ENCODE results near the gene MAP3K5.
"Not testable (repeated sequence)": the region's sequence is repeated elsewhere in the genome, so short reads cannot be mapped to it uniquely, and the experiment has no call there.

The MAP3K5 gene

GRCh38 chr6:136598048-136598447 is 194.2 kb downstream of the MAP3K5 start:
- no peak for DNase-seq

GRCh38 chr6:136594671-136595070 is 197.6 kb downstream of the MAP3K5 start:
- DNase-seq: no peak

- peak; percentile 50 for DNase-seq
Measured at GRCh38 chr6:136593748-136594490, 198.4 kb downstream of the MAP3K5 start.

GRCh38 chr6:136592930-136593673 is 199.2 kb downstream of the MAP3K5 start:
- no peak for DNase-seq

GRCh38 chr6:136591617-136592016 is 200.7 kb downstream of the MAP3K5 start:
- no peak for DNase-seq

- not testable (repeated sequence) for DNase-seq
Measured at GRCh38 chr6:136590846-136591245, 201.4 kb downstream of the MAP3K5 start.

- no peak for DNase-seq
Measured at GRCh38 chr6:136587527-136587926, 204.8 kb downstream of the MAP3K5 start.

GRCh38 chr6:136586295-136586694 is 206.0 kb downstream of the MAP3K5 start:
- DNase-seq: no peak

- not testable (repeated sequence) for DNase-seq
Measured at GRCh38 chr6:136585523-136585922, 206.8 kb downstream of the MAP3K5 start.

- DNase-seq: not testable (repeated sequence)
Measured at GRCh38 chr6:136584290-136584689, 208.0 kb downstream of the MAP3K5 start.

- DNase-seq: no peak
Measured at GRCh38 chr6:136582711-136583471, 209.4 kb downstream of the MAP3K5 start.

- no peak for DNase-seq
Measured at GRCh38 chr6:136579800-136580199, 212.5 kb downstream of the MAP3K5 start.

- no peak for DNase-seq
Measured at GRCh38 chr6:136576821-136577220, 215.5 kb downstream of the MAP3K5 start.

- no peak for DNase-seq
Measured at GRCh38 chr6:136571496-136571895, 220.8 kb downstream of the MAP3K5 start.

GRCh38 chr6:136571065-136571464 is 221.2 kb downstream of the MAP3K5 start:
- no peak for DNase-seq

- no peak for DNase-seq
Measured at GRCh38 chr6:136568129-136568528, 224.1 kb downstream of the MAP3K5 start.

- DNase-seq: no peak
Measured at GRCh38 chr6:136567688-136568087, 224.6 kb downstream of the MAP3K5 start.

GRCh38 chr6:136566851-136567250 is 225.4 kb downstream of the MAP3K5 start:
- DNase-seq: no peak

GRCh38 chr6:136566007-136566487 is 226.2 kb downstream of the MAP3K5 start:
- no peak for DNase-seq

- no peak for DNase-seq
Measured at GRCh38 chr6:136564180-136564579, 228.1 kb downstream of the MAP3K5 start.

- no peak for DNase-seq
Measured at GRCh38 chr6:136563386-136564152, 228.7 kb downstream of the MAP3K5 start.

GRCh38 chr6:136562211-136562610 is 230.1 kb downstream of the MAP3K5 start:
- no peak for DNase-seq

All from central memory CD4-positive, alpha-beta T cell (primary cell).